GM12873 (cell line): ENCODE results near the gene HIF1AN.
A peak's percentile ranks its signal among the peaks of the same experiment; 100 is the strongest.

Experiments used
- CTCF ChIP-seq: IDR thresholded peaks from 2 replicates; pipeline ENCODE4 v1.5.1; 2012; ENCODE audit warnings: low read depth, mild to moderate bottlenecking, moderate library complexity, low read length, control low read depth; ENCODE audit not compliant: insufficient read depth; ENCODE audit errors: missing control alignments

The HIF1AN gene

DNA sequence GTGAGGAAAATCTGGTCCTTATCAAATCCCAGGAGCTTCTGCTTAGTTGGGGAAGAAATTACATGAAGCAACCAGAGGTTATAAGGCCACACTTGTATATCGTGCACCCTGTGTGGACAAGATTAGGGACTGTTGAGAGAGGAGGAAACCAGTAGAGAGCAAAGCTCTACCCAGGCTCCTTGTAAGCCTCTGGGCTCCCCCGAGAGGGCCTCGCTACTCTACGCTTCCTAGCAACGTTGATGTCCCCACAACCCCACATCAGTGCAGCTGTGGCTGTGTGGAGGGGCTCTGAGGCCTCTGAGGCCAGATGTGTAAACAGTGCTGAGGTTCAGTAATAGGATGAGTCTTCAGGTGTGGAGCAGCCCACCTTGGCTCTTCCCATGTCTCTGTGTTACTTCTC, 16.0 kb downstream of the HIF1AN start:
- no peak for TF ChIP-seq CTCF

GRCh38 chr10:100553929-100554328, 18.2 kb downstream of the HIF1AN start:
- TF ChIP-seq CTCF: no peak

GRCh38 chr10:100554902-100555301, 19.2 kb downstream of the HIF1AN start:
- no peak for TF ChIP-seq CTCF

DNA sequence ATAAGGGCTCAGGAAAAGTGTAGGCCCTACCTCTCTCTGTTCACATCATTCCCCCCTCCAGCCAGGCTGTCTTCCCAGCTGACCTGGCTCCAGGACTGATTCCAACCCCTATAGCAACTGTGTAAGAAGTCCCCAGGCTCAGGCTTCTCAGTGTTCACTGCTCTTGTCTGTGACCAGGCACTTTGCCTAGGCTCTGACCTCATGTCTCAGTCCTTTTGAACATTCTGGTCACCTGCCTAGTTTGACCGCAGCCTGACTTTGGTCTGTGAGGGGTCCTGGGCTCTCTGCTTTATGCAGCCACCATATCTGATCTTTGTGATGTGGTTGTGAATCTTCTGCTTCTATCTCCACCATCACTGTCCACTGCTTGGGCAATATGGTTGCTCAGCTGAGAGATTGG, 24.5 kb downstream of the HIF1AN start:
- no peak for TF ChIP-seq CTCF

- no peak for TF ChIP-seq CTCF
These were observed 25.3 kb downstream of the HIF1AN start for GRCh38 chr10:100561005-100561404.

DNA sequence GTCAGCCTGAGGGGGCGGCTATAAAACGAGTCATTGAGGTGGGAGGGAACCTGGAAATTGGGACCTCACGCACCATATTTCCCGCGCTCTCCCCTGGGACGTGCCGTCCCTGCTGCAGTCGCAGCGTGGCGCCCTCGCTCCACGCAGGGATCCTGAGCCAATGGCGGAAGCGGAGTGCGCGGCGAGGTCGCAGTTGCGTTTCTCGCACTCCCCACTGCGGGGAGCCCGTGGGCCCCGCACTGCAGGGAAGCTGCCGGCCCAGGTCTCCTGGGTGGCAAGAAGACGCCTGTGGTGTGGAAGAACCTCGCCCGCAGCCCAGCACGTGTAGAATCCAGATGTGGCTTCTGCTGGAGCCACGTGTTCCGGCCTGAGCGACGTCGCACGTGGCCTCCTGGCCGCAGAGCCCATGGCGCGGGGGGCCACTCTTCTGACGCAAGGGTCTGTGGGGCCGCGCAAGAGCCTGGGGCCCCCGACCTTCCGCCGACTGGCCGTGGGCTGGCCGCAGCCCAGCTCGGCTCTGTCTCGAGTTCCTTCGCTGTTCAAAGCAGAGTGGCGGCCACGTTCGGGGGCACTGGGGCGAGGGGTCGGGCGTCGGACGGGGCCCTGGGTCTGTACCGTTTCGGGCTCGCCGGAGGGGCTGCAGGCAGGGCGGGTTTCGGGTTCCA, 26.4 kb downstream of the HIF1AN start:
- peak; percentile 97 for TF ChIP-seq CTCF

DNA sequence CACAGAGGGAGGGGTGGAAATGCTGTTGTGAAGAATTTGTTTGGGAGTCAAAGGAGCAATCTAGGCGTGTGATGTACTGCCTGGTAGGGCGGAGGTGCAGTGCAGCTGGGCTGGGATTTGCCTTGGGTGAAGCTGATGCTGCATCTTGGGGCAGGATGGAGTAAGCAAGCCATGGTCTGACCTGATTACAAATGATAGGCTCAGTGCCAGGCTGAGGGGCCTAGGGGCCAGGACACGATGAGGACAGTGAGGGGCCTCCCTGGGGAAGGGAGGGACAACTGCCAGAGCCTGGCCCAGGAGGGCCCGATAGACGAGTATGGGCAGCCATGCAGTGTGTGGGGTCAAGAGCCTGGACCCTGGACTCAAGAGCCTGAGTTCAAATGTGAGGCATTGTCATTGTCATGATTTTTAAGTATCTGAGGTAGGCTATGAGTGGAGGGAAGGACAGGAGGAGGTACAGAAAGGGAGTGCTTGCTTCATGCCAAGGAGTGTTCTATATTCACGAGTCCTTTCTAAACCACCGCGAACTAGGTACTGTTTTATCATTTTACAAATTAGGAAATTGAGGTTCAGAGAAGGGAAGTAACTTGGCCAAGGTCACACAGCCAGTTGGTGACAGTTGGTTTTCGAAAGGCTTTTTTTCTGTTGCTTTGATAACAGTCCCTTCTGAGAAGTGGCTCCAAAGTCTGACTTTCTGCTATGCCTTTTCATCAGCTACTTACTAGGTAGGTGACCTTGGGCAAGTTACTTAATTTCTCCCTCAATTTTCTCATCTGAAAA, 29.7 kb downstream of the HIF1AN start:
- TF ChIP-seq CTCF: no peak
